Measurements from ENCODE around the gene MEF2C.

DNA sequence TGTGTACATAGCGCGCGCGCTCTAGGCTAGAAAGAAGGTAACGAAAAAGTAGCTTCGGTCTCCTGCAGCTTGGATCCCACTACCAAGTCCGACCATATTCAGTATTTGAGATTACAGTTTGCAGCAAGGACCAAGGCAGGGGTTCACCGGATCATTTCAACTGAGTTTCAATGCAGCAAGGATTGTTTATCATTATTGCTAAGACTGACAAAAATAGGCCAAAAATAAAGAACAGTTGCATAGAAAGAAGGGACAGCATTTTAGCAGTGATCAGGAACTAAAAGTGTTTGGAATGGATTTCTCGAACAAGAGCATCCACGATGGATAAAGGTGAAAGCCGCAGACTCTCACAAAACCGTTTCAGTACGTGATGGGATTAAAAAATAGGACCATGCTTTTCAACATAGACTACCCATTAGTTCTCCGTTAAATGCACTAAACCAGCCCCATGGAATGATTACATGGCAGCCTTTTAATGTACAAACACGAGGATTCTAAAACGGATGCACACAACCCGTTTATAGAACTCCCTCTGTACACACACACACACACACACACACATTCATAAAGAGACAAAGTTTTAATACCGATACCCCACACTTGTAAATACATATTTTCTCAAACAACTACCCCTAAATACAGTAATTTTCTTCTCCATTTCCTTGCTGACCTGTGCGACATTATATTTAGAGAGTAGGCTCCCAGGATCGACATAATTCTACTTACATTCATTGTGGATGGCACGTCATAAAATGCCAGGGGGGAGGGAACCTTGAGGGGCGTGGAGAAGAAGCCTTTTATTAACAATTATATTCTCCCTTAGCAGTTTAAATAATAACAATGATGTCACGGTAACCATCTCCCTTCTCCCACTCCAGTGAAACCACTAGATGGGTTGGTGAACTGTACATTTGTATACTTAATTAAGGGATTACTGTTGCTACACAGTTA is 197.1 kb downstream of the MEF2C start:
- no peak for TF ChIP-seq POLR2AphosphoS5 (IDR thresholded peaks at IDR 0.05; ENCODE audit: low read depth, low read length)
- TF ChIP-seq, protein P1, sequence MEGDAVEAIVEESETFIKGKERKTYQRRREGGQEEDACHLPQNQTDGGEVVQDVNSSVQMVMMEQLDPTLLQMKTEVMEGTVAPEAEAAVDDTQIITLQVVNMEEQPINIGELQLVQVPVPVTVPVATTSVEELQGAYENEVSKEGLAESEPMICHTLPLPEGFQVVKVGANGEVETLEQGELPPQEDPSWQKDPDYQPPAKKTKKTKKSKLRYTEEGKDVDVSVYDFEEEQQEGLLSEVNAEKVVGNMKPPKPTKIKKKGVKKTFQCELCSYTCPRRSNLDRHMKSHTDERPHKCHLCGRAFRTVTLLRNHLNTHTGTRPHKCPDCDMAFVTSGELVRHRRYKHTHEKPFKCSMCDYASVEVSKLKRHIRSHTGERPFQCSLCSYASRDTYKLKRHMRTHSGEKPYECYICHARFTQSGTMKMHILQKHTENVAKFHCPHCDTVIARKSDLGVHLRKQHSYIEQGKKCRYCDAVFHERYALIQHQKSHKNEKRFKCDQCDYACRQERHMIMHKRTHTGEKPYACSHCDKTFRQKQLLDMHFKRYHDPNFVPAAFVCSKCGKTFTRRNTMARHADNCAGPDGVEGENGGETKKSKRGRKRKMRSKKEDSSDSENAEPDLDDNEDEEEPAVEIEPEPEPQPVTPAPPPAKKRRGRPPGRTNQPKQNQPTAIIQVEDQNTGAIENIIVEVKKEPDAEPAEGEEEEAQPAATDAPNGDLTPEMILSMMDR (IDR thresholded peaks at IDR 0.05): no peak
- no peak for TF ChIP-seq REST (IDR thresholded peaks at IDR 0.05; ENCODE audit: insufficient read depth in 1 of 2, low read depth in 2 of 2, low read length in 1 of 2)
- TF ChIP-seq TCF7L2 (IDR thresholded peaks at IDR 0.05; ENCODE audit: low read depth, low read length): no peak
